IMR-90 (cell line): ENCODE data around the gene BANF1.

Experiments used
- BHLHE40 ChIP-seq: fragments of 150-350 bp; IDR thresholded peaks from 2 replicates; pipeline ENCODE4 v1.6.1; 2016; ENCODE audit warnings: mild to moderate bottlenecking, low read depth, low read length
- POLR2A ChIP-seq: IDR thresholded peaks from 2 replicates; pipeline ENCODE4 v1.6.1; 2012; ENCODE audit warnings: mild to moderate bottlenecking, low read depth, low read length
- RAD21 ChIP-seq: IDR thresholded peaks from 2 replicates; pipeline ENCODE4 v1.6.1; 2012; ENCODE audit warnings: low read length, improper control_type of control experiment
- RCOR1 ChIP-seq: IDR thresholded peaks from 2 replicates; pipeline ENCODE4 v1.6.1; 2012; ENCODE audit warnings: mild to moderate bottlenecking, low read length, improper control_type of control experiment; ENCODE audit not compliant: insufficient replicate concordance
- RFX5 ChIP-seq: IDR thresholded peaks from 2 replicates; pipeline ENCODE4 v1.8.0; 2012; ENCODE audit warnings: low read depth, mild to moderate bottlenecking, low read length, moderate library complexity
- SMC3 ChIP-seq: fragments of 150-350 bp; IDR thresholded peaks from 2 replicates; pipeline ENCODE4 v1.6.1; 2016; ENCODE audit warnings: low read depth, mild to moderate bottlenecking, antibody characterized with exemption, low read length, moderate library complexity
- TF ChIP-seq, protein P1 (sequence below): conservative IDR thresholded peaks from 2 replicates; pipeline ENCODE4 v1.5.1; 2012; ENCODE audit warnings: mild to moderate bottlenecking, low read depth, low read length, improper control_type of control experiment
- TF ChIP-seq, protein P2 (sequence below): fragments of 150-350 bp; IDR thresholded peaks from 2 replicates; pipeline ENCODE4 v1.6.1; 2017; ENCODE audit warnings: mild to moderate bottlenecking, antibody characterized with exemption, low read length, low read depth

DNA sequence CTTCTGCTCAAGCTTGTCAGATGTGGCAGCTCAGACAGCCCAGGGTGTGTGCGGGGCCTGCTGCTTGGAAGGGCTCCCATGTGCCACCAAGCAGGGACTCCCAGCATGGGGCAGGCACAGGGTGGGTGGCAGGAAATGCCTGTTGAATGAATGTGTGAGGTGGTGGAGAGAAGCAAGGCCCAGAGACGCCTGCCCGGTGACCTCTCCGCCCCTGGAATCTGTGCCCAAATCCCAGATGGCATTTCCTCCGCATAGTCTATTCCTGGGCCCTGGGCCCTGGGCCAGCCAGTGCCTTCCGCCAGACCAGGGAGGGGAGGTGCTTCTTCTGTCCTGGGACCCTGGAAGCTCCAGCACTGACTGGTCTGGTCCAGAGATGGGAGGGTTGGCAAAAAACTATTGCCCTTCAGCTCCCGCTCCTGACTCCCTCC lies 13.2 kb downstream of the BANF1 start:
- TF ChIP-seq BHLHE40 (no peak), RAD21 (no peak), POLR2A (no peak), RCOR1 (no peak), SMC3 (no peak), RFX5 (no peak)
- TF ChIP-seq, protein P1, sequence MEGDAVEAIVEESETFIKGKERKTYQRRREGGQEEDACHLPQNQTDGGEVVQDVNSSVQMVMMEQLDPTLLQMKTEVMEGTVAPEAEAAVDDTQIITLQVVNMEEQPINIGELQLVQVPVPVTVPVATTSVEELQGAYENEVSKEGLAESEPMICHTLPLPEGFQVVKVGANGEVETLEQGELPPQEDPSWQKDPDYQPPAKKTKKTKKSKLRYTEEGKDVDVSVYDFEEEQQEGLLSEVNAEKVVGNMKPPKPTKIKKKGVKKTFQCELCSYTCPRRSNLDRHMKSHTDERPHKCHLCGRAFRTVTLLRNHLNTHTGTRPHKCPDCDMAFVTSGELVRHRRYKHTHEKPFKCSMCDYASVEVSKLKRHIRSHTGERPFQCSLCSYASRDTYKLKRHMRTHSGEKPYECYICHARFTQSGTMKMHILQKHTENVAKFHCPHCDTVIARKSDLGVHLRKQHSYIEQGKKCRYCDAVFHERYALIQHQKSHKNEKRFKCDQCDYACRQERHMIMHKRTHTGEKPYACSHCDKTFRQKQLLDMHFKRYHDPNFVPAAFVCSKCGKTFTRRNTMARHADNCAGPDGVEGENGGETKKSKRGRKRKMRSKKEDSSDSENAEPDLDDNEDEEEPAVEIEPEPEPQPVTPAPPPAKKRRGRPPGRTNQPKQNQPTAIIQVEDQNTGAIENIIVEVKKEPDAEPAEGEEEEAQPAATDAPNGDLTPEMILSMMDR, result no peak
- TF ChIP-seq, protein P2, sequence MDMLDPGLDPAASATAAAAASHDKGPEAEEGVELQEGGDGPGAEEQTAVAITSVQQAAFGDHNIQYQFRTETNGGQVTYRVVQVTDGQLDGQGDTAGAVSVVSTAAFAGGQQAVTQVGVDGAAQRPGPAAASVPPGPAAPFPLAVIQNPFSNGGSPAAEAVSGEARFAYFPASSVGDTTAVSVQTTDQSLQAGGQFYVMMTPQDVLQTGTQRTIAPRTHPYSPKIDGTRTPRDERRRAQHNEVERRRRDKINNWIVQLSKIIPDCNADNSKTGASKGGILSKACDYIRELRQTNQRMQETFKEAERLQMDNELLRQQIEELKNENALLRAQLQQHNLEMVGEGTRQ, result no peak
